Activated T-cell treated with anti-CD3 and anti-CD28 coated beads, Interleukin-2, amount 50 U/mL, for 48 hours (primary cell): ENCODE data around the gene PITPNM2.

ENCODE experiments used
- DNase-seq, 2 experiments: peaks; one replicate each; pipeline ENCODE4 v3.0.0-alpha.2; 2020

PITPNM2 gene

DNA sequence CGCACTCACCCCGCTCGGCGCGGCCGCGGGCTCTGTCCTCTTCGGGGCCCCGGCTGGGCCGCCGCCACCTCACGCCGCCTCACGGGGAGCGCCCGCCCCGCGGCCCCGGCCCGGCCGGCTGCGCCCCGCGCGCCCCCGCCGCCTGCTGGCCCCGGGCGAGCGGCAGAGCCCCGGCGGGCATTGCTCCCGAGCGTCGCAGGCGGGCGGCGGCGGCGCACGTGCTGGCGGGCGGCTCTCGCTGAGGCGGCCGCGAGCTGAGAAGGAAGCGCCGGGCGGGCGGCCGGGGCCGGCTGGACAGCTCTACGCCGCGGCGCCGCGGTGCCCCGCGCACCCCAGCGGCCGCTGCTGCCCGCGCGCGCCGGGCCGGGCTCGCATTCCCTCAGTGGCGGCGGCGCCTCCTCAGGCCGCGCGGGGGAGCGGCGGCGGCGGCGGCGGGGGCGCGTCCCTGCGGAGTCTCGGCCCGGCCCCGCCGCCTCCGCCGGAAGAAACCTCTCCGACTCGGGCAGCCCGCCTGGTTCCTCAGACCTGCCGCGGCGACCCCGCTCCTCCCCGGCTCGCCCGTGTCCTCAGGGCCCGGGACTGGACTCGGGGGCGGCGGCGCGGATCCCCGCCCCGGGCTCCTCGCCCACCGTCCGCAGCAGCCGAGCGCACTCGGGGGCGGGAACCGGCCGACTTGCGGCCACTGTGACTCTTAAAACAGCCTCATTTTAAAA lies at the start of gene PITPNM2:
TSS of gene PITPNM2 (minus strand) at position 347 of the 713 bp plus-strand sequence. CDS start 116,500 bp downstream, outside the sequence.
- DNase-seq = peak; percentile 63 to 76

GRCh38 chr12:123200414-123200813 lies 49.5 kb upstream of the PITPNM2 start:
- DNase-seq = peak in 1 of 2 experiments; percentile 23

GRCh38 chr12:123199936-123200335 lies 49.0 kb upstream of the PITPNM2 start:
- no peak for DNase-seq

DNA sequence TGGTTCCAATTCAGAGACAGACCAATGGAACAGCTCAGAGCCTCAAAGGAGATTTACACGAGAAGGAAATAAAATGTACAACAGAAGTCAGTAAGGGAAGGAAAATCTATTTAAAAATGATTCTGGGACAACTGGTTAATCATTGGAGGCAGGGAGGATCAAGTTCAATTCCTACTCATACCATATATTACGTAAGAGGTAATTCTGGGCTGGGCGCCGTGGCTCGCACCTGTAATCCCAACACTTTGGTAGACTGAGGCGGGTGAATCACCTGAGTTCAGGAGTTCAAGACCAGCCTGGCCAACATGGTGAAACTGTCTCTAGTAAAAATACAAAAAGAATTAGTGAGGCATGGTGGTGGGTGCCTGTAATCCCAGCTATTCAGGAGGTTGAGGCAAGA lies 36.7 kb upstream of the PITPNM2 start:
- no peak for DNase-seq

DNA sequence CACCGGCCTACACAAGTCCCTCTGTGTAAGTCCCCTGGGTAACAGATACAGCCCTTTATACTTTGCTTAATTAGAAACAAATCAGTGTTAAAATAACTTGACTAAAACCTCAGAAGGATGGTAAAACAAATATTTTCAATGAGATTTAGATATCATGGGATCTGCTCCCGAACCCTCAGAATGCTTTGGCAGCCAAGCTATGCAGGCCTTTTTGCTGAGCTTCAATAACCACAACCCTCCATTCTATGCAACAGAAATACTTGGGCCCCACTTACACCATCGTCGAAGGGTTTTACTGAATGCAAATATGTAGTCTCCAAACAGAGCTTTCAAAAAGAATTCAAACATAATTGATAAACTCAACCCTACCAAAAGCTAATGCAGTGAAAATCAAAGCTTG lies 29.3 kb upstream of the PITPNM2 start:
- DNase-seq = no peak

DNA sequence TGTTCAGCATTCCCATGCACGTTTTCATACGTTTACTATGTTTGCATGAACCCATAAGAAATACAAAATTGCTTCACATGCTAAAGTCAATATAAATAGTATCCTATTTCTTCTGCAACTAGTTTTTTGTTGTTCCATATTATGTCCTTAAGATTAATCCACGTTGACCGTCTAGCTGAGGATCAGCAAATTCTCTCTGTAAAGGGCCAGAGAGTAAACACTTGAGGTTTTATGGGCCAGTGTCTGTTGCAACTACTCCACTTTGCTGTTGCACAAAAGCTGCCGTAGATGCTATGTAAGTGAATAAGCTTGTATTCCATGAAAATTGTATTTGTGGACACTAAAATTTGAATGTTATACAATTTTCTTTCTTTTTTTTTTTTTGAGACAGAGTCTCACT lies 21.1 kb upstream of the PITPNM2 start:
- no peak for DNase-seq

DNA sequence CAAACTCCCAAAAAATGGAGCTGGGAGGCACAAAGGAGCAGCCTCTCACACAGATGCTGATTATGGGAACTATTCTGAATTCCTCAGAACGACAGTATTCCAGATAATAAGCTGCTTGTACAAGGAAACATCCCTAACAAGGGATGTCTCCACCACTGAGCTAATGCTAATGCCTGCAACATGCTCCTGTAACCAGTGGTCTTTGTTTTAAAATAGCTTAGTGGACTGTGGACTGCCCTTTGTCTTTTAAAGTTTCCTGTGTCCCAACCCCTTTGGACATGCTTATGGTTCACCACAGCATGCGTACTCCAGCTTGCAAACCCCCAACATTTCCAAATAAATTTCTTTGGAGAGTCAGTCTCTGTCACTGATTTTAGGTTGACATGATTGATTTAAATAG lies 16.4 kb upstream of the PITPNM2 start:
- DNase-seq = peak in 1 of 2 experiments; percentile 4

DNA sequence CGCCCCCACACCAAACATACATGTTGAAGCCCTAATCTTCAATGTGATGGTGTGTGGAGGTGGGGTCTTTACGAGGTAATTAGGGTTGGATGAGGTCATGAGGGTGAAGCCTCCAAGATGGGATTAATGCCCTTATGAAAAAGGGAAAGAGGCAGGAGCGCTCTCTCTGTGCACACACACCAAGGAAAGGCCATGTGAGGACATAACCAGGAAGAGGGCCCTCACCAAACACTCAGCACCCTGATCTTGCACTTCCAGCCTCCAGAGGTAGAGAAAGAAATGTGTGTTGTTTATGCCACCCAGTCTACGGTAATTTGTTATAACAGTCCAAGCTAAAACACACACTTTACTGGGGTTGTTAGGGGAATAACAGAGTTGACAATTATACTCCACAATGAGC lies 14.6 kb upstream of the PITPNM2 start:
- peak in 1 of 2 experiments; percentile 10 for DNase-seq

- DNase-seq = peak in 1 of 2 experiments; percentile 4
These were observed 13.9 kb upstream of the PITPNM2 start for GRCh38 chr12:123164710-123165261.

GRCh38 chr12:123164222-123164621 lies 13.3 kb upstream of the PITPNM2 start:
- DNase-seq = peak in 1 of 2 experiments; percentile 12

DNA sequence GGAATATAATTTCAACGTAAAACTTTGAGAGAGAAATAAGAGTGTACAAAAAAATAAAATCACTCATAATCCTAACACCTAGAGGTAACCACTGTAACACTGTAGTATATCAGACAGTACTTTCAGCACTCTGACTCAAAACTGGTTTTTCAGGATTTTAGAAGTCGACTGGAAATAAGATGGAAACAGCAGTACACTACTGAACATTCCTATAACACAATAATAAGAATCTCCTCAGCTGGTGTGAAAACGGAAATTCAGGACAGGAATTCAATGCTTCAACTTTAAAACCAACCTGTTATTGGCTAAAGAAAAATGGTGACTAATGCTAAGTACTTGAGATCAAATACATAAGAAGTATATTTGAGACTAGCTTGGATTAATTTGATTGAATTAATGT lies 12.3 kb upstream of the PITPNM2 start:
- DNase-seq = no peak

GRCh38 chr12:123160801-123161487 lies 10.1 kb upstream of the PITPNM2 start:
- DNase-seq = no peak

DNA sequence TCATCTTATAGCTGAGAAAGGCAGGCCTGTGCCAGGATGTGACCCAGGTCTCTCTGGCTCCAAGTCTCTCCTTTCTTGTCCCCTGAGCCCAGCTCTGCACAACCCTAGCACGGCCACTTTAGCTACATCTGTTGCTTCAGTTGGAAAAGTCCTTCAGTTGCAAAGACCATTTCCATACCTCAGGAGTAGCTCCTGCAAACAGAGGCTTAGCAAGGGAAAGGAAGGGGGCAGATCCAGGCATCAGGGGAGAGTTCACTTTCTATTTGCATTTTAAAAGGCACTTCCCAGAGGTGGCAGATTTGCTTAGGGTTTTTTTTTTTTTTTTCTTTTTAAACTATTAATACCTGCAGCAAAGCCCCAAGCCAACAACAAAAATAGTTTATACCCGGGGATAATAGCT lies 3.0 kb upstream of the PITPNM2 start:
- DNase-seq = no peak

GRCh38 chr12:123152833-123153232 lies 1.9 kb upstream of the PITPNM2 start:
- peak in 1 of 2 experiments; percentile 7 for DNase-seq

DNA sequence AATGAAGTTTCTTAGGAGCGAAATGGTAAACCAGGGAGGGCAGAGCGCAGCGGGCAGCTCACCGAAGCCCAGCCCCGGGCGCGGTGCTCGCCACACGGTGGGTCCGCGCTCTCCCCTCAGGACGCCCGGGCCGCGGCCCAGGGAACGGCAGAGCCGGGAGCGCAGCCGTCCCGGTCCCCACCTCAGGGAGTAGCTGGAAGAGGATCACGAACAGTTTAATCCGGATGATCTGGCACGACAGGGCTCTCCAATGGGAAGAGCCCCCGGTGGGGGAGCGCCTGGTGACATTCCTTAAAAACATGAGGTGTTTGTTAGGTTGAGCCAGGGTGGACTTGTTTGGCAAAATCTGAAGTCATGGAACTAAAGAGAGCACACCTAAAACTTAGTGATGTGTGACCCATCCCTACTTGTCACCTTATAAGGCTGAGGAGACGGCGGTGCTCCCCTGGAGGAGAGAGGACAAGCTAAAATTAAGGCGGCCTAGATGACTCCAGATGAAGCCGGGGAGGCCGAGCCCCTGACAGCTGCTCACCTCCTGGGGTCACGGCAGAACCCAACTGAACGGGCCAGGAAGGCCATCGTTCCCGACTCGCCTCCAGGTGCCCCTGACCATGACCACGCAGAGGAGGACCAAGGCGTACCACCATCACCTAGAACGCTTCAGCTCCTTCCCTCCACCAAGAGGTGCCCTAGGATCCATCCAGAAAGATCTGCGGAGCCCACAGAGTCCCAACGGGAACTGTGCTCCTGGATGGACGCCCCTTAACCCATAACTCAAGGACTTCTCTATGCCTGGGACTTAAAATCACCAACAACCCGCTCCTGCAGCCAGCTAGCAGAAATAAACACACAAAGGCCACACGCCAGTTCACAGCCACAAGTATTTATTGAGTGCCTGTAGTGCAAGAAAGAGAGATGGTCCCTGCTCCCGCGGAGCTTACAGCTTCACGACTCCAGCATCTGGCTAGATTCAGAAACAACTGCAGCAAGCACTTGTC lies 866 bp upstream of the PITPNM2 start:
- DNase-seq = no peak

GRCh38 chr12:123150275-123150743 lies 581 bp downstream of the PITPNM2 start:
- peak; percentile 48 to 62 for DNase-seq

GRCh38 chr12:123149501-123150274 lies 1.2 kb downstream of the PITPNM2 start:
- peak; percentile 25 to 30 for DNase-seq

- DNase-seq = peak in 1 of 2 experiments; percentile 19
These were observed 1.8 kb downstream of the PITPNM2 start for GRCh38 chr12:123149088-123149487.

GRCh38 chr12:123148655-123149054 lies 2.2 kb downstream of the PITPNM2 start:
- DNase-seq = peak in 1 of 2 experiments; percentile 15

DNA sequence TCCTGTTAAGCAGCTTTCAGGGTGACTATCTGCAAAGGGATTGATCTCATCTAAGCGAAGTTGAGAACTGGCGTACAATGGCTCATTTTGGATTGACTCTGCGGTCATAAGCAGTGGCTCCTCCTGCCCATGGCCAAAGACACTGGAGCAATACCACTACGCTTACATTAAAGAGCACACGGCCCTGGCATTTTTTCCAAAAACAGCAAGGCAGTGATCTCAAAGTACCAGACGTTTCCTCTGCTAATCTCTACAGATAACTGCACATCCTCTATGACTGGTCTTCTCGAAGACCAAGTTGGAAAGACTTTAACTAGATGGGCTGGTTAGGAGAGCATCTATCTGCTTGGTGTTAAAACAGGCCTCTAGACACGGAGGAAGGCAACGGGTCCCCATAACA lies 2.7 kb downstream of the PITPNM2 start:
- no peak for DNase-seq

DNA sequence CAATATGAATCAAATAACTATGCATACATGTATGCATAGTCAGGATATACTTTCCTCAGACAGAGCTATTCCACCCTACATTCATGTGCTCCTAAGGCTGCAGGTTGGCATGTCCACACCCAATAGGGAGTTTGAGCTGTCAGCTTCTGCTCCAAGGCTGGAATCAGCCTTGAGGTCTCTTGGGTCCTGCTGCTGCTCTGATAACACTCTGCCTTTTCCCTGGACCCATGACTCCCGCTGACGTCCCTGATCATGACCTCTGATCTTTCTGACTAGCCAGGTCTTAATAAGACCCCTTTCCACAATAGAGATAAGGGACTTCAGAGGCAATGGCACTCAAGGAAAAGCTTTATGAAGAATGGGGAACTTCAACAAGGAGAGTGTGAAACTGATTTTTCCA lies 5.7 kb downstream of the PITPNM2 start:
- DNase-seq = no peak
